HUES48 (cell line): ENCODE results near the gene FOXO3.

Experiments used
- H3K27ac ChIP-seq: one replicate; pipeline ENCODE4 v1.7.0; 2013; ENCODE audit warnings: low read depth, low read length, inconsistent platforms
- H3K27me3 ChIP-seq: 2 replicates; pipeline ENCODE4 v1.6.1; 2013; ENCODE audit warnings: mild to moderate bottlenecking, low read length; ENCODE audit not compliant: control insufficient read depth, insufficient read depth
- H3K36me3 ChIP-seq: 2 replicates; pipeline ENCODE4 v1.6.1; 2013; ENCODE audit warnings: low read length; ENCODE audit not compliant: control insufficient read depth, insufficient read depth
- H3K4me1 ChIP-seq: 2 replicates; pipeline ENCODE4 v1.6.1; 2013; ENCODE audit warnings: mild to moderate bottlenecking, low read length; ENCODE audit not compliant: control insufficient read depth, insufficient read depth
- H3K4me3 ChIP-seq: 2 replicates; pipeline ENCODE4 v1.5.1; 2013; ENCODE audit warnings: mild to moderate bottlenecking, low read depth, low read length
- H3K9ac ChIP-seq: 2 replicates; pipeline ENCODE4 v1.6.1; 2013; ENCODE audit warnings: mild to moderate bottlenecking, low read depth, low read length, moderate library complexity
- H3K9me3 ChIP-seq: 2 replicates; pipeline ENCODE4 v1.6.1; 2013; ENCODE audit warnings: low read length; ENCODE audit not compliant: control insufficient read depth, insufficient read depth

Gene FOXO3

DNA sequence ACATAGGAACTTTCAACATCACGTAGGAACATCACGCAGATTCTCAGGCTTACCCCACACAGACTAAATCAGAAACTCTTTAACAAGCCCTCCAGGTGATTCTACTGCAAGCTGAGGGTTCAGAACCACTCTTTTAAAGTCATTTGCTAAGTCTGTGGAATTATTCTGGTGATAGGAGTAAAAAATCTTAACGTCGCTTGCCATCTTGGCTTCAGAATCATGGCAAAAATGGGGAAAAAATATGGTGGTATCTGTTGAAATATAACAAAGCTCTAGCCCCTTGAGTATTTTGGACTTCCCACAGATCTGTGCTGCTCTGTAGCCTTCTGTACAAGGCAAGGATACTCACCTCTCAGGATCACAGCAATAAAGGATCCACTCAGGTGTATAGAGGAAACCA is 17.4 kb downstream of the FOXO3 start:
- Histone ChIP-seq H3K27ac (no peak overlapping the region), H3K27me3 (no peaks in the 10 kb centered on the region), H3K4me3 (no peak overlapping the region), H3K9me3 (no peaks in the 10 kb centered on the region), H3K36me3 (no peaks in the 10 kb centered on the region), H3K9ac (no peak overlapping the region), H3K4me1 (peaks cover 25% of the 10 kb centered on the region)

DNA sequence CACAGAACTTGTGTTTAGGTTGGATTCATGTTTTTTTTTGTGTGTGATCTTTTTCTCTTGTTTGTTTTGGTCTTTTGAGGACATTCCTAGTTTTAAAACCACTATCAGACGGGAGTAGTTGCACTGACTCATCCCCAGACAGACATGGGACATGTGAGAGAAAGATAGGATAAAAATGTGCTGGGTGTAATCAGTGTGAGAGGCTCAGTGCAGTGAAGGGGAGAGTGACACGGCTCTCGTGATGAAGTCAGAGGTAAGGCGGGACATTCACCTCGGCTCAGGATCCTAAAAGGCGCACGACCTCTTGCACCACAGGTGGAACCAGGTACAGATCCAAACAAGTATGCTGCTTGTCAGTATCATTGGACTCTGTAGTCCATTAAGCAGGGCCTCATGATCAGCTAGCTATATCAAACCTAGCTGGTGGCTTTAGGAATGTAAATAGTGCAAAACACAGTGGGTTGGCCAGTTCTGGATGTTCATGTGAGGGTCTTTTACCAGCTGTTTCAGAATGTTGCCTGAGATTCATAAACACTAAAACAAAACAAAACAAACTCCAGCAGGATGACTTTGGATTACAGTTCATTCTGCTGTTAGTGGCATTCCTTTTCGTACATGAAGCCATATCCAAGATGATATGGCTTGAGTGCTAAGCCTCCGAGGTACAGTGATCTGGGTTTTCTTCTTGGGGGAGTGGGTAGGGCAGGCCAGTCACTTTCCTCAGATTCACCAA is 18.0 kb downstream of the FOXO3 start:
- H3K27ac ChIP-seq: no peak overlapping the region
- peaks cover 26% of the 10 kb centered on the region for H3K4me1 ChIP-seq
- no peak overlapping the region for H3K9ac ChIP-seq
- H3K4me3 ChIP-seq: no peak overlapping the region
- no peaks in the 10 kb centered on the region for H3K9me3 ChIP-seq
- no peaks in the 10 kb centered on the region for H3K27me3 ChIP-seq
- no peaks in the 10 kb centered on the region for H3K36me3 ChIP-seq

DNA sequence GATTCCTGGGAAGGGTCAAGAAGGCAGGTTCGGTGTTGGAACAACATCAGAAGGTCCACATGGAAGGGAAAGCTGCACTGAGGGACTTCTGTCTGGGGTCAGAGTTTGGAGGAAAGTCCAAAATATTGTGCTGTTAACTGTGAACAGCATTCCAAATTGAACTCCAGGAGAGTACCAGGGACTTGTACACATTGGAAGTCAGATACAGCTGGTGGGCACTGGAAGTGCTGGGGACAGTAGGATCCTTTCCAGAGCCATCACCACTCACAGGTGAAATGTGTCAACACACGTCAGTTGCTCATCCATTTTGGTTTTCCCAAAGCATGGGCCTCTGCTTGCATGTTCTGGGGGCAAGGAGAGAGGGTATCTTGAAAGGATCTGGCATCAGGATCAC is 18.6 kb downstream of the FOXO3 start:
- peaks cover 26% of the 10 kb centered on the region for H3K4me1 ChIP-seq

DNA sequence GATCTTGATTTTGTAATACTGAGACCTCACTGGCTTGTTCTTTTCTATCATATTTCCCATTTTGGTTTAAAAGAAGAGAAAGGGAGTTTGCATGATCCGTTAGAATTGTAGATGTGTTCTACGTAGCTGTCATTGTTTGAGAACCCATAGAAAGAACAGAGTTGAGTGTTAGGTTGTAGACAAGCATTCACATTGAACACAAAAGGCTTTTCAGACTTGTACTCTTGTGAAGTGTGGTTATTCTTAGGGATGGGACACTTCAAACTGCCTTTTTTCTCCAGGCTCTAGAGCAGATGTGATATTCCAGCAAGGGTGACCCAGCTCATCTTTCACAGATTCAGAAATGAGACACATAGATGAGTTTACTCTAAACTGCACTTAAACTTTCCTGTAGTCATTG is 19.9 kb downstream of the FOXO3 start:
- H3K4me1 ChIP-seq: peaks cover 26% of the 10 kb centered on the region
- no peaks in the 10 kb centered on the region for H3K27me3 ChIP-seq
- H3K9ac ChIP-seq: no peak overlapping the region
- H3K27ac ChIP-seq: no peak overlapping the region
- no peaks in the 10 kb centered on the region for H3K9me3 ChIP-seq
- H3K36me3 ChIP-seq: no peaks in the 10 kb centered on the region
- no peak overlapping the region for H3K4me3 ChIP-seq

More for the DNA sequence above, 18.6 kb downstream of the FOXO3 start:
- H3K27ac ChIP-seq: no peak overlapping the region
- H3K4me3 ChIP-seq: no peak overlapping the region
- no peaks in the 10 kb centered on the region for H3K36me3 ChIP-seq
- no peaks in the 10 kb centered on the region for H3K9me3 ChIP-seq
- no peaks in the 10 kb centered on the region for H3K27me3 ChIP-seq
- no peak overlapping the region for H3K9ac ChIP-seq

DNA sequence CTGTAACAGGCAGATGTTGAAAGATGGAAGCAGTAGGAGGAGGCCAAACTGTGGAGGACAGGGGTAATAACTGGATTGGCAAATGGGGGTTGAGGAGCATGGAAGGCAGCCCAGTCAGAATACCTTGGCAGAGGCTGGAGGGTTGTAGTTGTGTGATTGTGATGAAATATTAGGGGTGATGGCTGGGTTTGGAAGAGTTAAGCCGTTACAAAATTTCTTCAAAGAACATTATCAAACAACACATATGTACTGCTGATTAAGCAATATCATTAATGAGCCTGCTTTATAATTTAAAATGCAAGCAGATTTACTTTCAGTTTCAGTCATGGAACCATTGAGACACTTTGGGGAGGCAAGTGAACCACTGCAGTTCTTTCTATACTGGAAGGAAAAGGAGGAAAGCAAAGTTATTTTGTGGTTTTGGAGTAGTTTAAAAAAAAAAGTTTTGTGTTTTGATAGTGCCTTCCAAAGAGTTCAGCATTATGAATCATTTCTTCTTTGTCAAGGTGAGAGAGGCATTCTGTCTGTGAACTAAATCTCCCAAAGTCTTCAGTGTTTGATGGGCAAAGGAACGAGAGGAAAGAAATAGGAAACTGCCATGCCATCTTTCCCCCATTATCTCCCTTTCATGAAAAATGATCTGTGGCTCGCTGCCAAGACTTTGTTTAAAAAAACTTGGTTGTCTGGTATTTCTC is 20.7 kb downstream of the FOXO3 start:
- Histone ChIP-seq H3K9ac (no peak overlapping the region), H3K4me1 (peaks cover 26% of the 10 kb centered on the region), H3K27me3 (no peaks in the 10 kb centered on the region), H3K4me3 (no peak overlapping the region), H3K36me3 (no peaks in the 10 kb centered on the region), H3K27ac (peak overlapping the region; percentile 55), H3K9me3 (no peaks in the 10 kb centered on the region)

DNA sequence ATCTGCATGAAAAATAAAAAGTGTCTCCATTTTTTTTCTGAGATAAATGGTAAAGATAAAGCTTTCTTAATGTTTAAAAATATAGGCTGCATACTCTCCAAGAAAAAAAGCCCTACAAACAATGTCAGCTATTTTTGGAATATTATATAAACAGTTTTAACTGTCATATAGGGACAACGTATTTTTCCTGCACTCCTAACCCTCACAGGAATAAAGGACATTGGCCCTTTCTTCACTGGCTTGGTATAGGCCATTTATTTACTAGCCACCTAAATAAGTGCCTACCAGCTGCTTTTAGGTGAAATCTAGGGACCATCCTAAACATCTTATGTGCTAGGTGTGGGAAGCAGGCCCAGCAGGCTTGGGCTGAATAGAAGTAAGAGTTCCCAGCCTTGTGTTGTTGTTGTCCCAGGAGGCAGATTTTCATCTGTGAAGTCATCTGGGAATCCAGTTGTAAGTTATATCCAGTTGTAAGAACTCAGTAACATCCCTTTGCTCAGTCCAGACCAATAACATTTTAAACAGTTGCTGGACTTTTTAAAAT is 21.3 kb downstream of the FOXO3 start:
- H3K9ac ChIP-seq: no peak overlapping the region
- H3K4me1 ChIP-seq: peaks cover 28% of the 10 kb centered on the region
- H3K36me3 ChIP-seq: no peaks in the 10 kb centered on the region
- H3K27me3 ChIP-seq: no peaks in the 10 kb centered on the region
- H3K27ac ChIP-seq: peak overlapping the region; percentile 55
- H3K4me3 ChIP-seq: no peak overlapping the region
- no peaks in the 10 kb centered on the region for H3K9me3 ChIP-seq

DNA sequence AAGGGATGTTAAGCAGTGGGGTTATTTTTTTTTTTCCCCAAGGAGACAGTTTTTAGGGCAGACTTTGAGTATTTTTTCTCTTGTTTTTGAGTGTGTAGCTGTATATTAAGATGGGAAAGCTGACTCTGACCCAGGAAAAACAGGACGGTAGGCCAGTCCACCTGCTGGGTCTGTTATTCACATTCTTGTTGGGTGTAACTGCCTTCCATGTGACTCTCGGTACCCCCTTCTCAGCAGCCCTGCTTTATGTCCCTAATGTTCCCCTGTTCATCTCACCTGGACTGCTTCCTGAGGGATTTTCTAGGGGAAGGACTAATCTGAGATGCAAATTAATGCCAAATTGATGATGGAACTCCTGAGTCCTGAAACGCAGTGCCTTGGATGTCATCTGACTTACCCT is 21.9 kb downstream of the FOXO3 start:
- Histone ChIP-seq H3K36me3 (no peaks in the 10 kb centered on the region), H3K27ac (peak overlapping the region; percentile 55), H3K27me3 (no peaks in the 10 kb centered on the region), H3K9ac (no peak overlapping the region), H3K4me3 (no peak overlapping the region), H3K9me3 (no peaks in the 10 kb centered on the region), H3K4me1 (peaks cover 34% of the 10 kb centered on the region)

DNA sequence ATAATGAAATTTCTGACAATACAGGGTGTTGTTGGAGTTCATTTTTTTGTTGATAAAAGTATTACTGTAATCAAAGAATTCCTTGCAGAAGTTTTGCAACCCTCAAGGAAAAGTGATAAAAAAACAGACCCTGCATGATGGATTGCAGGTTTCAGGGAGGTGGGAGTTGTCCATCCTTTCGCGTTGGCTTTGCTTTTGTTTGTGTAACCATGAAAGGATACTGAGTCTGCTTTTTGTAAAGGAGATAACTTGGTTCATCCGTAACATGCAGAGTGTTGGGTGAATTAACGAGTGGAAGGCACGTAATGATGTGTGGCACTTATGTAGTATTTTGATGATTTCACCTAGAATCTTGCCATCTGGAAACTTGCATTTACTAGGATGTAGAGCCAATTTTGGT is 23.6 kb downstream of the FOXO3 start:
- no peak overlapping the region for H3K27ac ChIP-seq
- no peak overlapping the region for H3K4me3 ChIP-seq
- H3K27me3 ChIP-seq: no peaks in the 10 kb centered on the region
- H3K9me3 ChIP-seq: no peaks in the 10 kb centered on the region
- H3K36me3 ChIP-seq: no peaks in the 10 kb centered on the region
- peaks cover 51% of the 10 kb centered on the region for H3K4me1 ChIP-seq
- H3K9ac ChIP-seq: no peak overlapping the region

DNA sequence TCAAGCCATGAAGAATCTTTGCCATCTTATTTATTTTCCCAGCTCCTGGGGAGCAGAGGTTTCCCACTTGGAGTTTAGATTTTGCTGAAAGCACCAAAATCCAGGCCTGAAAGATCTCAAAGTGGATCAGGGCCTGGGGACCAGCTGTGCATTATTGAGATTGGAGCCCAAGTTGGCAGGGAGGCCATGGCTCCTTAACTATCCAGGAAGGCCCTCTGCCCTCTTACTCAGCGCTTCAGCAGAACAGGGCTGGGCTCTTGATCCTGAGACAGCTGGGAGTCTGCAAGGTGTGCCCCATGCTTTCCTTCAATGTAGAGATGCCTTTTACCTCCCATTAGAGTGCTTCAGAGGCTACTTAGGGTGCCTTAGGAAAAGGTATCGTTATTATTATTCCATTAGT is 24.6 kb downstream of the FOXO3 start:
- Histone ChIP-seq H3K9me3 (no peaks in the 10 kb centered on the region), H3K4me3 (no peak overlapping the region), H3K9ac (no peak overlapping the region), H3K36me3 (no peaks in the 10 kb centered on the region), H3K27me3 (no peaks in the 10 kb centered on the region), H3K27ac (no peak overlapping the region), H3K4me1 (peaks cover 60% of the 10 kb centered on the region)

DNA sequence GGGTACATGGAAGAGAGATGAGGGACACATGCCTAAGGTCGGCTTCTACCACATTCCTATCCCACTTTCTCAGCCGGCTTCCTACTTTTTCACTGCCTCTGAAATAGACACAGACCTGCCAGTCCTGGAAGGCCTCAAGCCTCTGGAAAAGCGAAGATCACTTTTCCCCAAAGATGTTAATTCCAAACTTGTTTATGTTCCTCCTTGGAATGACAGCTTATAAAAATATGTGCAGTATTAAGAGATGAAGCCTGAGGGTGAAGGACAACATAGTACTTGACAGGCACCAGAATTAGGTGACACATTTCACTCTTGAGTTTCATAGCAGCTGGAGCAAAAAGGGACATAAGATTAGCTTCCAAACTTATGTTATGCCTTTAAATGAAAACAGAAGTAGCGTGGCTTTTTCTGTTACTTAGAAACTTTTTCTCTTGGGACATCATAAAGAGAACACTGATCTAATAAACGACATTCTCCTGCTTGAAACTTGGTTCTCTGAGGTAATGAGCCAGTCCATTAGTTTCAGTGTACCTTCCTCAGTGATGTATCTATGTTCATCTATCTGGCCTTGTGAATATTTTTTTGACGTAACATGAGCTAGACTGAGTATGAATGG is 25.3 kb downstream of the FOXO3 start:
- Histone ChIP-seq H3K27me3 (no peaks in the 10 kb centered on the region), H3K36me3 (no peaks in the 10 kb centered on the region), H3K9me3 (no peaks in the 10 kb centered on the region), H3K9ac (no peak overlapping the region), H3K4me3 (no peak overlapping the region), H3K27ac (no peak overlapping the region), H3K4me1 (peaks cover 56% of the 10 kb centered on the region)
